ENCODE results near the gene MORC2.

The MORC2 gene

GRCh38 chr22:30948930-30949342 lies 19.6 kb downstream of the MORC2 start:
- no peak for DNase-seq

- DNase-seq = peak; percentile 58 to 67
Measured at GRCh38 chr22:30947816-30948454, 20.6 kb downstream of the MORC2 start.

- DNase-seq = no peak
Measured at GRCh38 chr22:30947173-30947815, 21.3 kb downstream of the MORC2 start.

- DNase-seq = no peak
Measured at GRCh38 chr22:30946354-30946753, 22.2 kb downstream of the MORC2 start.

- no peak for DNase-seq
Measured at GRCh38 chr22:30945653-30946052, 22.9 kb downstream of the MORC2 start.

- no peak for DNase-seq
Measured at GRCh38 chr22:30944986-30945385, 23.6 kb downstream of the MORC2 start.

GRCh38 chr22:30943368-30943767 lies 25.2 kb downstream of the MORC2 start:
- peak; percentile 19 to 21 for DNase-seq

- DNase-seq = no peak
Measured at GRCh38 chr22:30941363-30941740, 27.2 kb downstream of the MORC2 start.

GRCh38 chr22:30940685-30941362 lies 27.8 kb downstream of the MORC2 start:
- no peak for DNase-seq

GRCh38 chr22:30934053-30934452 lies 34.5 kb downstream of the MORC2 start:
- no peak for DNase-seq

- DNase-seq = no peak
Measured at GRCh38 chr22:30933457-30933856, 35.1 kb downstream of the MORC2 start.

- no peak for DNase-seq
Measured at GRCh38 chr22:30932661-30933060, 35.9 kb downstream of the MORC2 start.

GRCh38 chr22:30931541-30932300 lies 36.9 kb downstream of the MORC2 start:
- no peak for DNase-seq

- no peak for DNase-seq
Measured at GRCh38 chr22:30930228-30930627, 38.3 kb downstream of the MORC2 start.

- no peak for DNase-seq
Measured at GRCh38 chr22:30928401-30928800, 40.2 kb downstream of the MORC2 start.

GRCh38 chr22:30927806-30928205 lies 40.8 kb downstream of the MORC2 start:
- DNase-seq = no peak

GRCh38 chr22:30926706-30927105 lies 41.9 kb downstream of the MORC2 start:
- no peak for DNase-seq

- DNase-seq = no peak
Measured at GRCh38 chr22:30925667-30926066, 42.9 kb downstream of the MORC2 start.

- no peak for DNase-seq
Measured at GRCh38 chr22:30923168-30923900, 45.2 kb downstream of the MORC2 start.

- peak; percentile 24 to 55 for DNase-seq
Measured at GRCh38 chr22:30922151-30922611, 46.4 kb downstream of the MORC2 start.

- DNase-seq = no peak
Measured at GRCh38 chr22:30921108-30921507, 47.5 kb downstream of the MORC2 start.

- DNase-seq = peak; percentile 59 to 66
Measured at GRCh38 chr22:30920407-30920806, 48.2 kb downstream of the MORC2 start.

GRCh38 chr22:30919973-30920372 lies 48.6 kb downstream of the MORC2 start:
- no peak for DNase-seq

Data from Kasumi-1 (cell line).